Osteocyte (in vitro differentiated cells): ENCODE results near the gene KSR2. TPM values are rescaled to one million over a fixed set of nuclear protein-coding genes. Genes with fewer than 3 reads are reported as not detected.

Experiments
- DNase-seq: peaks from one replicate; pipeline ENCODE4 v3.0.0; 2021; ENCODE audit warnings: mixed read lengths; ENCODE audit not compliant: unreplicated experiment; ENCODE audit errors: extremely low spot score
- H3K27ac Mint-ChIP-seq: one replicate; pipeline ENCODE4 v1.8.0; 2021; ENCODE audit warnings: mild to moderate bottlenecking, mixed read lengths; ENCODE audit not compliant: unreplicated experiment
- H3K27me3 Mint-ChIP-seq: one replicate; pipeline ENCODE4 v1.8.0; 2021; ENCODE audit warnings: mixed read lengths; ENCODE audit not compliant: unreplicated experiment
- H3K36me3 Mint-ChIP-seq: one replicate; pipeline ENCODE4 v1.8.0; 2021; ENCODE audit warnings: mixed read lengths; ENCODE audit not compliant: unreplicated experiment
- H3K4me1 Mint-ChIP-seq: one replicate; pipeline ENCODE4 v1.8.0; 2021; ENCODE audit warnings: mixed read lengths; ENCODE audit not compliant: unreplicated experiment
- H3K4me3 Mint-ChIP-seq: one replicate; pipeline ENCODE4 v1.8.0; 2021; ENCODE audit warnings: mild to moderate bottlenecking, moderate library complexity, mixed read lengths; ENCODE audit not compliant: unreplicated experiment
- H3K9me3 Mint-ChIP-seq: one replicate; pipeline ENCODE4 v1.8.0; 2021; ENCODE audit warnings: mixed read lengths; ENCODE audit not compliant: unreplicated experiment
- total RNA-seq: library from RNA; stranded (reverse); gene quantifications from 2 replicates; pipeline ENCODE4 v1.2.1, GENCODE V29; 2021
- TF ChIP-seq, protein P1 (sequence below): fragments of 200-600 bp; sonication (generic); IDR thresholded peaks from 2 replicates; pipeline ENCODE4 v1.5.0; 2021; ENCODE audit warnings: antibody characterized with exemption, mild to moderate bottlenecking, moderate library complexity

The KSR2 gene
- total RNA-seq, 1 donor from 2014 or later, result not detected

- no peak overlapping the region for H3K27ac Mint-ChIP-seq
- H3K27me3 Mint-ChIP-seq, result no peaks in the 10 kb centered on the region
- H3K36me3 Mint-ChIP-seq, result no peaks in the 10 kb centered on the region
These were observed 368.9 kb downstream of the KSR2 start for GRCh38 chr12:117599849-117600248.

DNA sequence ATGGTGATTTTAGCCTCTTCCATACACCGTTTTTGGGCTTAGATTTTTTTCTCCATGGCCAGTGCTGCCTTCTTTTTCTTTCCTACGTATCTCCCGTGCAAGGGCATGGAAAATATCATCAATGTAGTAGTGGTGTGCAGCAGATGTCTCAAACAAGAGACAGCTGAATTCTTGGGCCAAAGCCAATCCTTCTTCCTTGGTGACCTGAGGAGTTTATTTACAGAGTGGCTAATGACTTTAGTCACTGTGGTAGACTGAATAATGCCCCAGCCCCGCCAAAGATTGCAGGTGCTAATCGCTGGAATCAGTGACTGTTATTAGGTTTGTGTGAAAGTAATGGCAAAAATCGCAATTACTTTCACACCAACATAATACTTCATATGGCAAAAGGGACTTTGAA is 371.8 kb downstream of the KSR2 start:
- Mint-ChIP-seq H3K36me3 (no peaks in the 10 kb centered on the region), H3K27ac (no peak overlapping the region), H3K27me3 (no peaks in the 10 kb centered on the region), H3K4me1 (no peaks in the 10 kb centered on the region), H3K9me3 (no peaks in the 10 kb centered on the region), H3K4me3 (no peak overlapping the region)
- no peak for DNase-seq
- TF ChIP-seq, protein P1, sequence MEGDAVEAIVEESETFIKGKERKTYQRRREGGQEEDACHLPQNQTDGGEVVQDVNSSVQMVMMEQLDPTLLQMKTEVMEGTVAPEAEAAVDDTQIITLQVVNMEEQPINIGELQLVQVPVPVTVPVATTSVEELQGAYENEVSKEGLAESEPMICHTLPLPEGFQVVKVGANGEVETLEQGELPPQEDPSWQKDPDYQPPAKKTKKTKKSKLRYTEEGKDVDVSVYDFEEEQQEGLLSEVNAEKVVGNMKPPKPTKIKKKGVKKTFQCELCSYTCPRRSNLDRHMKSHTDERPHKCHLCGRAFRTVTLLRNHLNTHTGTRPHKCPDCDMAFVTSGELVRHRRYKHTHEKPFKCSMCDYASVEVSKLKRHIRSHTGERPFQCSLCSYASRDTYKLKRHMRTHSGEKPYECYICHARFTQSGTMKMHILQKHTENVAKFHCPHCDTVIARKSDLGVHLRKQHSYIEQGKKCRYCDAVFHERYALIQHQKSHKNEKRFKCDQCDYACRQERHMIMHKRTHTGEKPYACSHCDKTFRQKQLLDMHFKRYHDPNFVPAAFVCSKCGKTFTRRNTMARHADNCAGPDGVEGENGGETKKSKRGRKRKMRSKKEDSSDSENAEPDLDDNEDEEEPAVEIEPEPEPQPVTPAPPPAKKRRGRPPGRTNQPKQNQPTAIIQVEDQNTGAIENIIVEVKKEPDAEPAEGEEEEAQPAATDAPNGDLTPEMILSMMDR, result no peak

More at GRCh38 chr12:117599849-117600248, 368.9 kb downstream of the KSR2 start:
- TF ChIP-seq, protein P1, result no peak
- H3K9me3 Mint-ChIP-seq, result no peaks in the 10 kb centered on the region
- no peak for DNase-seq
- H3K4me3 Mint-ChIP-seq, result no peak overlapping the region
- H3K4me1 Mint-ChIP-seq, result peaks cover 11% of the 10 kb centered on the region

DNA sequence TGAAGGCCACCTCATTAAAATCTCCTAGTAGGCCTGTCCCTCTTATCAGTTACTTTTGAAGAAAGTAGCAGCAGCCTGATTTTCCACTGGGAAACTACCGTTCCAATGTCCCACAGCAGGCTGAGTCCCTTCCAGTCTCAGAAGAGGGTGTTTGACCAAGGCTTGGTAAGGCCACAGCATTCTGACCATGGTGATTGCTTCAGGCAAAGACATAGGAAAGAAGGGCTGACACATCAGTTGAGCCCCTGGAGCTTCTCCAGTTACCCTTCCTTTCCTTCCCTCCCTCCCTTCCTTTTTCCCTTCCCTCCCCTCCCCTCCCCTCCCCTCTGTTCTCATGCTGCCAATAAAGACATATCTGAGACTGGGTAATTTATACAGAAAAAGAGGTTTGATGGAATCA is 373.0 kb downstream of the KSR2 start:
- DNase-seq, result no peak
- no peak overlapping the region for H3K4me3 Mint-ChIP-seq
- no peak overlapping the region for H3K27ac Mint-ChIP-seq
- H3K27me3 Mint-ChIP-seq, result no peaks in the 10 kb centered on the region
- H3K9me3 Mint-ChIP-seq, result peaks cover 6% of the 10 kb centered on the region
- no peaks in the 10 kb centered on the region for H3K36me3 Mint-ChIP-seq
- TF ChIP-seq, protein P1, result no peak
- no peaks in the 10 kb centered on the region for H3K4me1 Mint-ChIP-seq

GRCh38 chr12:117594481-117594880 is 374.3 kb downstream of the KSR2 start:
- Mint-ChIP-seq H3K9me3 (peaks cover 17% of the 10 kb centered on the region), H3K27ac (no peak overlapping the region), H3K36me3 (peaks cover 4% of the 10 kb centered on the region), H3K27me3 (no peaks in the 10 kb centered on the region), H3K4me3 (no peak overlapping the region), H3K4me1 (no peaks in the 10 kb centered on the region)
- no peak for DNase-seq
- TF ChIP-seq, protein P1, result no peak

DNA sequence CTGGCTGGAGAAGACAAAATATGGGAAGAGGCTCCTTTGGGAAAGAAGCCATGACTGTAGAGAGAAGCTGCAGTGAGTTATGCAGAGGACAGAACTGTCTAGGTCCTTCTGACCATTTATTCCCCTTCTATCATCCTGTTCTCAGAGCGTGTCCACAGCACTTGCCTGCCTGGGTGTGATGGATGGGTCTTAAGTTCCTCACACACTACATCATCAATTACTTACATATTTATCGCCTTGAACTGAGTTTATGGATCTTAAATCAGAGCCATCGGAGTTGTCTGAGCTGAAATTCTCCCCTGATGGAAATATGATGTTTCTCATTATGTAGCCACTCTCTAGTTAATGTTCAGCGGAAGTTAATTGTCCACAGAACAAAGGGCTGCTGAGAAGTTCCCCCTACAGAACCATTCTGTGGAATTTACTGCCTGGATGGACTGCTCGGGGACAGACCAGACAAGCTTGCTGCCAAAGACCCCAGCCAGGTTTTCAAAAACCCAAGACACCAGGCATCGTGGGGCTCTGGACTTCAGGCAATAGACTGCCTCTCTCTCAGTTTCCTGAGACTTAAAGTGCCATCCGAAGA is 374.9 kb downstream of the KSR2 start:
- H3K36me3 Mint-ChIP-seq, result peaks cover 4% of the 10 kb centered on the region
- DNase-seq, result no peak
- H3K27me3 Mint-ChIP-seq, result no peaks in the 10 kb centered on the region

More for the DNA sequence above, 374.9 kb downstream of the KSR2 start:
- TF ChIP-seq, protein P1, result no peak
- Mint-ChIP-seq H3K4me1 (no peaks in the 10 kb centered on the region), H3K9me3 (peaks cover 17% of the 10 kb centered on the region), H3K27ac (no peak overlapping the region), H3K4me3 (no peak overlapping the region)
